ENCODE results near the gene SLAMF7. TPM values are rescaled to one million over a fixed set of nuclear protein-coding genes. Genes with fewer than 3 reads are reported as not detected.

SLAMF7 gene
- polyA plus RNA-seq, 1 experiment: not detected

DNA sequence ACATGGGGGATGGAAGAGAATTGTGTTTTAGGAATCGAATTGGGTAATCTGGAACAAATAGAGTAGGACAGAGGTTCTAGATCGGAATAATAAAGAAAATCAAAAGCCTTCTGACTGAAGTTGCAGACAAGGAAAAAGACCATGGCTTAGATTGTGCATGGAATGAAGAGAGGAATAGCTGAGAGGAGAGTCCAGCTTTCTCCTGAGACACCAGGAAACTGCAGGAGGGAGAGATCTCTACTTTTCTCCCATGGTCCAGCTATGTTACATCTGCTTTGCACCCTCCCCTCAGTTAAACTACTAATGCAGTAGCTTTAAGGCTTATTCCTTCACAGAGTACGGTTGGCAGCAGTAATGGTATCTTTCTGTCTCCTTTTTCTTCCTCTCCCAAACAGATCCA, 13.4 kb downstream of the SLAMF7 start:
- POLR2A ChIA-PET: no interaction called here
- H3K27ac ChIP-seq (ENCODE audit: low read depth, low read length): no peak overlapping the region
- H3K27me3 ChIP-seq (ENCODE audit: control insufficient read depth, insufficient read depth, low read length): no peaks in the 10 kb centered on the region
- no peak overlapping the region for H3K4me3 ChIP-seq (ENCODE audit: low read depth, low read length)
- no peaks in the 10 kb centered on the region for H3K9me3 ChIP-seq (ENCODE audit: control insufficient read depth, insufficient read depth, low read length)
- TF ChIP-seq, protein P1, sequence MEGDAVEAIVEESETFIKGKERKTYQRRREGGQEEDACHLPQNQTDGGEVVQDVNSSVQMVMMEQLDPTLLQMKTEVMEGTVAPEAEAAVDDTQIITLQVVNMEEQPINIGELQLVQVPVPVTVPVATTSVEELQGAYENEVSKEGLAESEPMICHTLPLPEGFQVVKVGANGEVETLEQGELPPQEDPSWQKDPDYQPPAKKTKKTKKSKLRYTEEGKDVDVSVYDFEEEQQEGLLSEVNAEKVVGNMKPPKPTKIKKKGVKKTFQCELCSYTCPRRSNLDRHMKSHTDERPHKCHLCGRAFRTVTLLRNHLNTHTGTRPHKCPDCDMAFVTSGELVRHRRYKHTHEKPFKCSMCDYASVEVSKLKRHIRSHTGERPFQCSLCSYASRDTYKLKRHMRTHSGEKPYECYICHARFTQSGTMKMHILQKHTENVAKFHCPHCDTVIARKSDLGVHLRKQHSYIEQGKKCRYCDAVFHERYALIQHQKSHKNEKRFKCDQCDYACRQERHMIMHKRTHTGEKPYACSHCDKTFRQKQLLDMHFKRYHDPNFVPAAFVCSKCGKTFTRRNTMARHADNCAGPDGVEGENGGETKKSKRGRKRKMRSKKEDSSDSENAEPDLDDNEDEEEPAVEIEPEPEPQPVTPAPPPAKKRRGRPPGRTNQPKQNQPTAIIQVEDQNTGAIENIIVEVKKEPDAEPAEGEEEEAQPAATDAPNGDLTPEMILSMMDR (IDR thresholded peaks at IDR 0.05; ENCODE audit: low read depth, low read length): no peak
- CTCF ChIA-PET: interaction anchor here (0.8 kb wide), 1 partner anchor 77 kb away, joined by 3 read pairs; no protein-coding TSS in a partner anchor
- no peak for DNase-seq (ENCODE audit: low read depth, low spot score)

DNA sequence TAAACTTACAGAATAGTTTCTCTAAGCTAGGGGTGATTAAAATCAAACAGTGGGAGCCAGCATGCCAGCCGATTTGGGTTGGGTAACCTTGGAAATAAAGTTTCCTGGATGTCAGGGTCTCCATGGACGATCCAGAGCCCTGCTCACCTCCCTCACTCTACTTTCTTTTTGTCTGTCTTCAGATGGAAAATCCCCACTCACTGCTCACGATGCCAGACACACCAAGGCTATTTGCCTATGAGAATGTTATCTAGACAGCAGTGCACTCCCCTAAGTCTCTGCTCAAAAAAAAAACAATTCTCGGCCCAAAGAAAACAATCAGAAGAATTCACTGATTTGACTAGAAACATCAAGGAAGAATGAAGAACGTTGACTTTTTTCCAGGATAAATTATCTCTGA, 13.9 kb downstream of the SLAMF7 start:
- POLR2A ChIA-PET: no interaction called here
- H3K9me3 ChIP-seq (ENCODE audit: control insufficient read depth, insufficient read depth, low read length): no peaks in the 10 kb centered on the region
- no peaks in the 10 kb centered on the region for H3K27me3 ChIP-seq (ENCODE audit: control insufficient read depth, insufficient read depth, low read length)
- no peak overlapping the region for H3K4me3 ChIP-seq (ENCODE audit: low read depth, low read length)
- no peak for DNase-seq (ENCODE audit: low read depth, low spot score)
- TF ChIP-seq, protein P1 (IDR thresholded peaks at IDR 0.05; ENCODE audit: low read depth, low read length): no peak
- H3K27ac ChIP-seq (ENCODE audit: low read depth, low read length): no peak overlapping the region
- CTCF ChIA-PET: interaction anchor here (0.8 kb wide), 1 partner anchor 78 kb away, joined by 3 read pairs; no protein-coding TSS in a partner anchor

DNA sequence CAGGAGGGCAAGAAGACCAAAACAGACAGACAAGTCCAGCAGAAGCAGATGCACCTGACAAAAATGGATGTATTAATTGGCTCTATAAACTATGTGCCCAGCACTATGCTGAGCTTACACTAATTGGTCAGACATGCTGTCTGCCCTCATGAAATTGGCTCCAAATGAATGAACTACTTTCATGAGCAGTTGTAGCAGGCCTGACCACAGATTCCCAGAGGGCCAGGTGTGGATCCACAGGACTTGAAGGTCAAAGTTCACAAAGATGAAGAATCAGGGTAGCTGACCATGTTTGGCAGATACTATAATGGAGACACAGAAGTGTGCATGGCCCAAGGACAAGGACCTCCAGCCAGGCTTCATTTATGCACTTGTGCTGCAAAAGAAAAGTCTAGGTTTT, 14.5 kb downstream of the SLAMF7 start:
- H3K27ac ChIP-seq (ENCODE audit: low read depth, low read length): no peak overlapping the region
- TF ChIP-seq, protein P1 (IDR thresholded peaks at IDR 0.05; ENCODE audit: low read depth, low read length): no peak
- H3K27me3 ChIP-seq (ENCODE audit: control insufficient read depth, insufficient read depth, low read length): no peaks in the 10 kb centered on the region
- no peaks in the 10 kb centered on the region for H3K9me3 ChIP-seq (ENCODE audit: control insufficient read depth, insufficient read depth, low read length)
- no peak for DNase-seq (ENCODE audit: low read depth, low spot score)
- no peak overlapping the region for H3K4me3 ChIP-seq (ENCODE audit: low read depth, low read length)
- ChIA-PET CTCF (no interaction called here), POLR2A (no interaction called here)

DNA sequence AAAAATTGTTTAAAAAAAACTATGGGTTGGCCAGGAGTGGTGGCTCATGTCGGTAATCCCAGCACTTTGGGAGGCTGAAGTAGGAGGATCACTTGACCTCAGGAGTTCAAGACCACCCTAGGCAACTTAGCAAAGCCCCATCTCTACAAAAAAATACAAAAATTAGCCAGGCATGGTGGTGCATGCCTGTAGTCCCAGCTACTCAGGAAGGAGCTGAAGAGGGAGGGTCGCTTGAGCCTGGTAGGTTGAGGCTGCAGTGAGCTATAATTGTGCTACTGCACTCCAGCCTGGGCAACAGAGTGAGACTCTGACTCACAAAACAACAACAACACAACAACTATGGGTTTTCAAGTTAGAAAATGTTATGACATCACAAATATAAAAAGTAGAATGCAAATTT, 16.4 kb downstream of the SLAMF7 start:
- Histone ChIP-seq H3K4me3 (ENCODE audit: low read depth, low read length) (no peak overlapping the region), H3K9me3 (ENCODE audit: control insufficient read depth, insufficient read depth, low read length) (no peaks in the 10 kb centered on the region), H3K27ac (ENCODE audit: low read depth, low read length) (no peak overlapping the region), H3K27me3 (ENCODE audit: control insufficient read depth, insufficient read depth, low read length) (no peaks in the 10 kb centered on the region)
- CTCF ChIA-PET: no interaction called here
- DNase-seq (ENCODE audit: low read depth, low spot score): no peak
- POLR2A ChIA-PET: no interaction called here
- TF ChIP-seq, protein P1 (IDR thresholded peaks at IDR 0.05; ENCODE audit: low read depth, low read length): no peak

DNA sequence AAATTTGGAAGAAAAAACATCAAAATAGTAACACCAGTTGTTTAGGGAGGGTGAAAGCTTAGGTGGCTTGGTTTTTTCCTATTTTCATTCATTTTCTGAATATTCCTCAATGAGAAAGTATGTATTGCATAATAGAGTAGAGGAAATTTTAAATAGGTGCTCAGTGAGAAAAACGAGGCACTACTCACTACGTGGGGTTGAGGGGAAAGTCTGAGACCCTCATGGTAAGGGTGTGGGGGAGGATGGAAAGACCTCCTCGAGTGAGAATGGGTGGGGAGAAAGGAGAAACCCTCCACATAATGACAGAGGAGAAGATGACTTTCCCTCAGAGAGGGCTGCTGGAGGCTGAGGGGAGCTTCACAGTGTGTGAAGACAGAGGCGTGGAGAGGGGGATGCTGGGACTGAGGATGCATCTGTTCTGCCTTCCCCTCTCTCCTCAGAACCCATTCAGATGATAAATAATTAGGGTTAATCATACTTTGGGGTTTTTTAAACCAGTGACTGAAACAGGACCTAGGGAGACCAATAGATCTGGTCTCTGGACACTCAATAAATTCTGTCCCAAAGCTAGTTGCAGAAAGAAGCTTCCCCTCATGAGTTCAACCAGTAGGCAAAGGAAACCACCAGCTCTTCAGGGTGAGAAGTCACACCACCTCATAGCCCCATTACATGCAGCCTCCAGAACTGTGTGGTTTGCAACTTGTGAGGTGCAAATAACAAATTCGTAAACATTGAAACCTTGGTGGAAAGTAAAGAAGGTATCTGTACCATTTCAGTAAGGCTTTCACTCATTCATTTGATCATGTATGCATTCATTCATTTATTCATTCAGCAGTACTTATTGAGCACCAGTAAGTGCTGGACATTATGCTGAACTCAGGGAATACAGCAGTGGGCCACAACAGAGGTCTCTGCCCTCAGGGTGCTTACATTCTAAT, 17.1 kb downstream of the SLAMF7 start:
- POLR2A ChIA-PET: no interaction called here
- CTCF ChIA-PET: no interaction called here
- TF ChIP-seq, protein P1 (IDR thresholded peaks at IDR 0.05; ENCODE audit: low read depth, low read length): no peak

More for the DNA sequence above, 17.1 kb downstream of the SLAMF7 start:
- Histone ChIP-seq H3K27ac (ENCODE audit: low read depth, low read length) (no peak overlapping the region), H3K4me3 (ENCODE audit: low read depth, low read length) (no peak overlapping the region), H3K9me3 (ENCODE audit: control insufficient read depth, insufficient read depth, low read length) (no peaks in the 10 kb centered on the region), H3K27me3 (ENCODE audit: control insufficient read depth, insufficient read depth, low read length) (no peaks in the 10 kb centered on the region)
- no peak for DNase-seq (ENCODE audit: low read depth, low spot score)
